HUDEP-2 (cell line): ENCODE results near the gene SPATA31C1.
"Not testable (repeated sequence)": the region's sequence is repeated elsewhere in the genome, so short reads cannot be mapped to it uniquely, and the experiment has no call there.

Experiments
- DNase-seq, 76 experiments: peaks; one replicate each; lab custom pipeline; 2025; ENCODE audit not compliant: unreplicated experiment in 76 of 76; lab: John Stamatoyannopoulos, UW

The SPATA31C1 gene

GRCh38 chr9:87934444-87934843, 16.7 kb downstream of the SPATA31C1 start:
- not testable (repeated sequence) for DNase-seq

- not testable (repeated sequence) for DNase-seq
These were observed 19.6 kb downstream of the SPATA31C1 start for GRCh38 chr9:87937352-87937751.

- DNase-seq, result not testable (repeated sequence)
These were observed 20.2 kb downstream of the SPATA31C1 start for GRCh38 chr9:87937918-87938317.

GRCh38 chr9:87938336-87938735, 20.6 kb downstream of the SPATA31C1 start:
- DNase-seq, result not testable (repeated sequence)

GRCh38 chr9:87939096-87939495, 21.3 kb downstream of the SPATA31C1 start:
- DNase-seq, result not testable (repeated sequence)

- DNase-seq, result no peak
These were observed 26.3 kb downstream of the SPATA31C1 start for GRCh38 chr9:87944096-87944495.

- no peak for DNase-seq
These were observed 26.9 kb downstream of the SPATA31C1 start for GRCh38 chr9:87944682-87945081.

- no peak for DNase-seq
These were observed 32.5 kb downstream of the SPATA31C1 start for GRCh38 chr9:87950296-87950695.

- DNase-seq, result peak in 21 of 76 experiments; percentile 1 to 36 (median 11)
These were observed 33.2 kb downstream of the SPATA31C1 start for GRCh38 chr9:87950765-87951488.

GRCh38 chr9:87954230-87954629, 36.5 kb downstream of the SPATA31C1 start:
- DNase-seq, result no peak

GRCh38 chr9:87957839-87958238, 40.1 kb downstream of the SPATA31C1 start:
- no peak for DNase-seq

- no peak for DNase-seq
These were observed 40.8 kb downstream of the SPATA31C1 start for GRCh38 chr9:87958591-87958990.

- no peak for DNase-seq
These were observed 42.3 kb downstream of the SPATA31C1 start for GRCh38 chr9:87959916-87960581.

GRCh38 chr9:87963770-87964169, 46.0 kb downstream of the SPATA31C1 start:
- DNase-seq, result no peak

- DNase-seq, result no peak
These were observed 47.1 kb downstream of the SPATA31C1 start for GRCh38 chr9:87964826-87965225.

- DNase-seq, result no peak
These were observed 50.4 kb downstream of the SPATA31C1 start for GRCh38 chr9:87968155-87968554.

- DNase-seq, result no peak
These were observed 52.8 kb downstream of the SPATA31C1 start for GRCh38 chr9:87970602-87971001.

- DNase-seq, result no peak
These were observed 55.4 kb downstream of the SPATA31C1 start for GRCh38 chr9:87973122-87973521.
